ENCODE measurements around the gene STT3B. TPM values are rescaled to one million over a fixed set of nuclear protein-coding genes. Genes with fewer than 3 reads are reported as not detected.

Gene STT3B
- total and polyA plus RNA-seq, 2 of the 13 experiments (the other 11 are each of a cell fraction or from before 2014, with no cell fraction given): 85.0 to 205 TPM

- in situ Hi-C loops (cut with HindIII; ENCODE audit: extremely low pct_ligation_motif_present, low pct_unique_long_range_greater_than_20kb): no loop called here
- ATAC-seq: no peak
- FAIRE-seq: no peak
- no peak overlapping the region for H3K9ac ChIP-seq (ENCODE audit: insufficient read depth, low read depth, low read length)
- H3K36me3 ChIP-seq (replicated peaks in 1 of 2; ENCODE audit: control insufficient read depth in 1 of 2, insufficient read depth in 2 of 2, low read length in 2 of 2): peaks cover 3 to 17% of the 10 kb centered on the region in 2 experiments
- intact Hi-C loops (cut with micrococcal nuclease; ENCODE audit: unreplicated experiment): no loop called here
- H3K4me2 ChIP-seq (ENCODE audit: low read depth, low read length): no peak overlapping the region
- no peak overlapping the region for H3K27ac ChIP-seq (ENCODE audit: extremely low read length, insufficient read depth, low read length)
- BruUV-seq (replicated peaks): no TSS peak
- no peaks in the 10 kb centered on the region for H3K27me3 ChIP-seq (ENCODE audit: control insufficient read depth in 1 of 2, insufficient read depth in 2 of 2, low read length in 2 of 2)
- ChIA-PET POLR2A (no interaction called here), CTCF (ENCODE audit: low intra/inter-chr PET ratio, low total read pairs) (no interaction called here)
- TF ChIP-seq DNMT3B (CRISPR knock-in tag; conservative IDR thresholded peaks at IDR 0.05): no peak
- TF ChIP-seq, protein P1, sequence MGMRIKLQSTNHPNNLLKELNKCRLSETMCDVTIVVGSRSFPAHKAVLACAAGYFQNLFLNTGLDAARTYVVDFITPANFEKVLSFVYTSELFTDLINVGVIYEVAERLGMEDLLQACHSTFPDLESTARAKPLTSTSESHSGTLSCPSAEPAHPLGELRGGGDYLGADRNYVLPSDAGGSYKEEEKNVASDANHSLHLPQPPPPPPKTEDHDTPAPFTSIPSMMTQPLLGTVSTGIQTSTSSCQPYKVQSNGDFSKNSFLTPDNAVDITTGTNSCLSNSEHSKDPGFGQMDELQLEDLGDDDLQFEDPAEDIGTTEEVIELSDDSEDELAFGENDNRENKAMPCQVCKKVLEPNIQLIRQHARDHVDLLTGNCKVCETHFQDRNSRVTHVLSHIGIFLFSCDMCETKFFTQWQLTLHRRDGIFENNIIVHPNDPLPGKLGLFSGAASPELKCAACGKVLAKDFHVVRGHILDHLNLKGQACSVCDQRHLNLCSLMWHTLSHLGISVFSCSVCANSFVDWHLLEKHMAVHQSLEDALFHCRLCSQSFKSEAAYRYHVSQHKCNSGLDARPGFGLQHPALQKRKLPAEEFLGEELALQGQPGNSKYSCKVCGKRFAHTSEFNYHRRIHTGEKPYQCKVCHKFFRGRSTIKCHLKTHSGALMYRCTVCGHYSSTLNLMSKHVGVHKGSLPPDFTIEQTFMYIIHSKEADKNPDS (CRISPR knock-in tag; IDR thresholded peaks at IDR 0.05): no peak
- H3K4me1 ChIP-seq (ENCODE audit: insufficient read depth, low read length): no peaks in the 10 kb centered on the region
- H3K4me3 ChIP-seq (replicated peaks in 1 of 3; ENCODE audit: insufficient read depth in 1 of 3, low read depth in 2 of 3, low read length in 3 of 3): no peak overlapping the region
- peaks cover 3% of the 10 kb centered on the region for H3K79me2 ChIP-seq (ENCODE audit: insufficient read depth, low read length)
- H3K9me3 ChIP-seq (ENCODE audit: low read length): no peaks in the 10 kb centered on the region
- DNase-seq (ENCODE audit: low spot score): no peak
- 99% methylated on average over 2 of the region's 2 CpGs for WGBS (ENCODE audit: low lambda C conversion rate)
- no peaks in the 10 kb centered on the region for H4K20me1 ChIP-seq (ENCODE audit: insufficient read depth, low read length)
- H2AFZ ChIP-seq (ENCODE audit: low read length): no peak overlapping the region
Observed at GRCh38 chr3:31616711-31617110, 84.0 kb downstream of the STT3B start.

GRCh38 chr3:31620656-31621055 lies 87.9 kb downstream of the STT3B start:
- no peak for DNase-seq (ENCODE audit: low spot score)
- TF ChIP-seq ZNF891 (CRISPR knock-in tag; IDR thresholded peaks at IDR 0.05) (no peak), ZFP90 (CRISPR knock-in tag; IDR thresholded peaks at IDR 0.05; ENCODE audit: borderline replicate concordance) (no peak), ZNF570 (CRISPR knock-in tag; IDR thresholded peaks at IDR 0.05; ENCODE audit: borderline replicate concordance) (no peak), CC2D1A (CRISPR knock-in tag; IDR thresholded peaks at IDR 0.05) (no peak), MYNN (CRISPR knock-in tag; IDR thresholded peaks at IDR 0.05; ENCODE audit: low read depth) (no peak)
- TF ChIP-seq, protein P2, sequence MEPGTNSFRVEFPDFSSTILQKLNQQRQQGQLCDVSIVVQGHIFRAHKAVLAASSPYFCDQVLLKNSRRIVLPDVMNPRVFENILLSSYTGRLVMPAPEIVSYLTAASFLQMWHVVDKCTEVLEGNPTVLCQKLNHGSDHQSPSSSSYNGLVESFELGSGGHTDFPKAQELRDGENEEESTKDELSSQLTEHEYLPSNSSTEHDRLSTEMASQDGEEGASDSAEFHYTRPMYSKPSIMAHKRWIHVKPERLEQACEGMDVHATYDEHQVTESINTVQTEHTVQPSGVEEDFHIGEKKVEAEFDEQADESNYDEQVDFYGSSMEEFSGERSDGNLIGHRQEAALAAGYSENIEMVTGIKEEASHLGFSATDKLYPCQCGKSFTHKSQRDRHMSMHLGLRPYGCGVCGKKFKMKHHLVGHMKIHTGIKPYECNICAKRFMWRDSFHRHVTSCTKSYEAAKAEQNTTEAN (CRISPR knock-in tag; conservative IDR thresholded peaks at IDR 0.05): no peak
- H2AFZ ChIP-seq (ENCODE audit: low read length): no peak overlapping the region
- no peaks in the 10 kb centered on the region for H3K27me3 ChIP-seq (ENCODE audit: control insufficient read depth in 1 of 2, insufficient read depth in 2 of 2, low read length in 2 of 2)
- H3K9me3 ChIP-seq (ENCODE audit: low read length): no peaks in the 10 kb centered on the region
- peaks cover 4 to 36% of the 10 kb centered on the region in 2 experiments; a peak in 4 of 5 replicates for H3K36me3 ChIP-seq (replicated peaks in 1 of 2; ENCODE audit: control insufficient read depth in 1 of 2, insufficient read depth in 2 of 2, low read length in 2 of 2)
- H4K20me1 ChIP-seq (ENCODE audit: insufficient read depth, low read length): no peaks in the 10 kb centered on the region
- intact Hi-C loops (cut with micrococcal nuclease; ENCODE audit: unreplicated experiment): no loop called here
- ATAC-seq: no peak
- CTCF ChIA-PET (ENCODE audit: low intra/inter-chr PET ratio, low total read pairs): no interaction called here
- in situ Hi-C loops (cut with HindIII; ENCODE audit: extremely low pct_ligation_motif_present, low pct_unique_long_range_greater_than_20kb): no loop called here
- no peak for FAIRE-seq
- no peaks in the 10 kb centered on the region for H3K79me2 ChIP-seq (ENCODE audit: insufficient read depth, low read length)
- 95% methylated on average over 1 of the region's 1 CpG for WGBS (ENCODE audit: low lambda C conversion rate)
- POLR2A ChIA-PET: no interaction called here
- no peak overlapping the region for H3K4me3 ChIP-seq (replicated peaks in 1 of 3; ENCODE audit: insufficient read depth in 1 of 3, low read depth in 2 of 3, low read length in 3 of 3)
- no TSS peak for BruUV-seq (replicated peaks)
- H3K27ac ChIP-seq (ENCODE audit: extremely low read length, insufficient read depth, low read length): no peak overlapping the region
- H3K4me2 ChIP-seq (ENCODE audit: low read depth, low read length): no peak overlapping the region
- no peaks in the 10 kb centered on the region for H3K4me1 ChIP-seq (ENCODE audit: insufficient read depth, low read length)
- no peak overlapping the region for H3K9ac ChIP-seq (ENCODE audit: insufficient read depth, low read depth, low read length)
